Trophoblast cell (in vitro differentiated cells and primary cell): ENCODE data around the gene TGFB1I1.

Experiments used
- DNase-seq, 2 donors: peaks; one replicate each; pipeline ENCODE4 v3.0.0-alpha.2; 2016
- H2AFZ ChIP-seq: 2 replicates; pipeline ENCODE4 v1.6.1; 2013; ENCODE audit warnings: low read length, moderate library complexity, mild to moderate bottlenecking; ENCODE audit not compliant: insufficient read depth, poor library complexity
- H2AK5ac ChIP-seq: 2 replicates; pipeline ENCODE4 v1.6.1; 2013; ENCODE audit warnings: mild to moderate bottlenecking, low read length
- H2BK120ac ChIP-seq: 2 replicates; pipeline ENCODE4 v1.6.1; 2013; ENCODE audit warnings: low read length, mild to moderate bottlenecking, moderate library complexity; ENCODE audit not compliant: insufficient read depth, poor library complexity
- H2BK12ac ChIP-seq: 2 replicates; pipeline ENCODE4 v1.6.1; 2013; ENCODE audit warnings: mild to moderate bottlenecking, low read length, moderate library complexity
- H2BK5ac ChIP-seq: 2 replicates; pipeline ENCODE4 v1.6.1; 2013; ENCODE audit warnings: low read length, low read depth, moderate library complexity, mild to moderate bottlenecking; ENCODE audit not compliant: poor library complexity
- H3K14ac ChIP-seq: 2 replicates; pipeline ENCODE4 v1.6.1; 2013; ENCODE audit warnings: mild to moderate bottlenecking, low read length
- H3K18ac ChIP-seq: 2 replicates; pipeline ENCODE4 v1.6.1; 2013; ENCODE audit warnings: mild to moderate bottlenecking, low read length
- H3K23ac ChIP-seq: 2 replicates; pipeline ENCODE4 v1.6.1; 2013; ENCODE audit warnings: low read length
- H3K27ac ChIP-seq: 2 replicates; pipeline ENCODE4 v1.5.1; 2013; ENCODE audit warnings: low read depth, mild to moderate bottlenecking, inconsistent platforms, low read length, moderate library complexity
- H3K27me3 ChIP-seq: 2 replicates; pipeline ENCODE4 v1.6.1; 2013; ENCODE audit warnings: inconsistent platforms, mild to moderate bottlenecking, low read length, moderate library complexity; ENCODE audit not compliant: insufficient read depth
- H3K36me3 ChIP-seq, 2 experiments: 1 replicate in 1 of 2; 2 replicates in 1 of 2; pipeline ENCODE4 v1.6.1; 2013; ENCODE audit warnings: low read length in 2 of 2, mild to moderate bottlenecking in 2 of 2, moderate library complexity in 1 of 2; ENCODE audit not compliant: insufficient read depth in 2 of 2, control insufficient read depth in 1 of 2
- H3K4ac ChIP-seq: 2 replicates; pipeline ENCODE4 v1.6.1; 2013; ENCODE audit warnings: low read depth, mild to moderate bottlenecking, low read length, moderate library complexity
- H3K4me1 ChIP-seq, 2 experiments: 1 replicate in 1 of 2; 2 replicates in 1 of 2; pipeline ENCODE4 v1.6.1; 2013; ENCODE audit warnings: low read length in 2 of 2, mild to moderate bottlenecking in 2 of 2, moderate library complexity in 1 of 2; ENCODE audit not compliant: insufficient read depth in 2 of 2, control insufficient read depth in 1 of 2
- H3K4me2 ChIP-seq: 2 replicates; pipeline ENCODE4 v1.6.1; 2013; ENCODE audit warnings: inconsistent platforms, mild to moderate bottlenecking, low read length, moderate library complexity
- H3K4me3 ChIP-seq: 2 replicates; pipeline ENCODE4 v1.5.1; 2013; ENCODE audit warnings: mild to moderate bottlenecking, low read depth, low read length, inconsistent platforms
- H3K79me1 ChIP-seq: one replicate; pipeline ENCODE4 v1.6.1; 2013; ENCODE audit warnings: low read length
- H3K79me2 ChIP-seq: 2 replicates; pipeline ENCODE4 v1.6.1; 2013; ENCODE audit warnings: low read length, mild to moderate bottlenecking; ENCODE audit not compliant: control insufficient read depth, insufficient read depth, poor library complexity
- H3K9ac ChIP-seq: 2 replicates; pipeline ENCODE4 v1.6.1; 2013; ENCODE audit warnings: mild to moderate bottlenecking, low read length
- H3K9me3 ChIP-seq: 2 replicates; pipeline ENCODE4 v1.6.1; 2013; ENCODE audit warnings: low read depth, mild to moderate bottlenecking, control low read depth, inconsistent platforms, low read length; ENCODE audit not compliant: insufficient read depth
- H4K12ac ChIP-seq: 2 replicates; pipeline ENCODE4 v1.6.1; 2013; ENCODE audit warnings: low read depth, mild to moderate bottlenecking, low read length, moderate library complexity
- H4K8ac ChIP-seq: 2 replicates; pipeline ENCODE4 v1.6.1; 2013; ENCODE audit warnings: low read depth, mild to moderate bottlenecking, low read length, moderate library complexity
- H4K91ac ChIP-seq: one replicate; pipeline ENCODE4 v1.6.1; 2013; ENCODE audit warnings: low read depth, mild to moderate bottlenecking, low read length, moderate library complexity
- WGBS: extraction: QIAGEN DNeasy Blood & Tissue Kit; methylation state at CpG from one replicate; pipeline ENCODE4 v1.1.7; 2013; ENCODE audit warnings: missing lambda C conversion rate; ENCODE audit not compliant: insufficient read length, insufficient coverage; ENCODE audit errors: extremely low coverage; 5-methylcytosine and 5-hydroxymethylcytosine counted together

TGFB1I1 gene

DNA sequence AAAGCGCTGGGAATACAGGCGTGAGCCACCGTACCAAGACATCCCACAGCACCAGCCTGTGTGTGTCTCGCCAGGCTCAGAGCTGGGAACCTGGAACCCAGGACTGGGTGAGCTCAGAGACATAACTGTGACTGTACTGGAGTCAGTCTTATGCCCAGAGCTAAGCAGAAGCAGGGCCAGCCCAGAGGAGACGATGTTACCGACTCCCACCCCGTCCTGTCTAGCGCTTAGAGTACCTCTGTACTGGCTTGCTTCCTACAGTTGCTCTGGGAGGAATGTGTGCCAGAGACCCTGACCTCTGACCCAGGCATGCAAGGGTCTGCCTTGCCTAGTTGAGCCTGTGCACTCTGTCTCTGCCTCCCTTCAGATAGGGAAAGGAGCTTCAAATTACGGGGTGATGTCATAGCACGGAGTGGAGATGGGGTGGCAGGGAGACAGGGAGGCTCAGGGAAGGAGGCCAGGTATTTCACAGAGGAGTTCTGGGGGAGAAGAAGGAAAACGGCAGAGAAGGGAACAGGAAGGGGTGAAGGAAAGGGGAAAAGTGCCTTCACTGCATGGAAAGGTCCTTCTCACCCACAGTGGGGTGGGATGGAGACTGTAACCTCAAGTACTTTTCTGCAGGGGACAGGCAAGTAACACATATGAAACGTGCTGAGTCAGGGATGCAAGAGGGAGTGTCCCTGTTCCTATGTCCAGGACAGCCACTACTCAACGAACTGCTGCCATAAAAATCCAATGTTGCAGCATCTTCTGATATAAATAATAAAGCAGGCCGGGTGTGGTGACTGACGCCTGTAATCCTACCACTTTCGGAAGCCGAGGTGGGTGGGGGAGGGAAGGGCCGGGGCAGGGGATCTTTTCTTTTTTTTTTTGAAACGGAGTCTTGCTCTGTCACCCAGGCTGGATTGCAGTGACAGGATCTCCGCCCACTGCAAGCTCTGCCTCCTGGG lies 18.4 kb upstream of the TGFB1I1 start:
- DNase-seq, result peak; percentile 63
- peak overlapping the region; percentile 26 for H2AK5ac ChIP-seq
- H3K36me3 ChIP-seq, result peaks cover 3 to 4% of the 10 kb centered on the region in 2 experiments

GRCh38 chr16:31455601-31456314 lies 16.2 kb upstream of the TGFB1I1 start:
- no peak overlapping the region for H2BK5ac ChIP-seq
- WGBS, result no CpG with 5 or more reads among the region's 17 CpGs
- H3K79me1 ChIP-seq, result peaks cover 25% of the 10 kb centered on the region
- no peak overlapping the region for H4K8ac ChIP-seq
- H3K4me2 ChIP-seq, result no peak overlapping the region
- H2AK5ac ChIP-seq, result no peak overlapping the region
- peaks cover 19% of the 10 kb centered on the region for H3K79me2 ChIP-seq
- H3K9ac ChIP-seq, result no peak overlapping the region
- peaks cover 29 to 44% of the 10 kb centered on the region in 2 experiments for H3K4me1 ChIP-seq
- peak overlapping the region; percentile 9 for H3K4ac ChIP-seq
- no peak overlapping the region for H2BK120ac ChIP-seq
- H3K18ac ChIP-seq, result peak overlapping the region; percentile 48
- no peak overlapping the region for H4K91ac ChIP-seq
- no peak overlapping the region for H2BK12ac ChIP-seq
- H3K14ac ChIP-seq, result no peak overlapping the region
- peak in 1 of 2 donors; percentile 14 for DNase-seq
- H3K27me3 ChIP-seq, result no peaks in the 10 kb centered on the region
- H3K36me3 ChIP-seq, result peaks cover 3 to 4% of the 10 kb centered on the region in 2 experiments
- no peak overlapping the region for H3K4me3 ChIP-seq
- no peak overlapping the region for H3K27ac ChIP-seq
- no peak overlapping the region for H2AFZ ChIP-seq
- no peak overlapping the region for H3K23ac ChIP-seq
- peaks cover 2% of the 10 kb centered on the region for H3K9me3 ChIP-seq
- no peak overlapping the region for H4K12ac ChIP-seq

More for the DNA sequence above, 18.4 kb upstream of the TGFB1I1 start:
- Histone ChIP-seq H4K12ac (no peak overlapping the region), H3K9ac (no peak overlapping the region), H2BK5ac (no peak overlapping the region), H3K4ac (no peak overlapping the region), H4K8ac (peak overlapping the region; percentile 36), H3K23ac (no peak overlapping the region), H4K91ac (no peak overlapping the region), H3K27ac (peak overlapping the region; percentile 80), H2AFZ (no peak overlapping the region), H3K27me3 (no peaks in the 10 kb centered on the region), H2BK12ac (peak overlapping the region; percentile 25), H2BK120ac (no peak overlapping the region), H3K9me3 (peaks cover 2% of the 10 kb centered on the region), H3K4me1 (peaks cover 27 to 41% of the 10 kb centered on the region in 2 experiments), H3K79me2 (peaks cover 13% of the 10 kb centered on the region), H3K4me3 (no peak overlapping the region), H3K18ac (peak overlapping the region; percentile 41), H3K14ac (peak overlapping the region; percentile 37), H3K79me1 (peaks cover 12% of the 10 kb centered on the region), H3K4me2 (peak overlapping the region; percentile 51)
- no CpG with 5 or more reads among the region's 20 CpGs for WGBS

DNA sequence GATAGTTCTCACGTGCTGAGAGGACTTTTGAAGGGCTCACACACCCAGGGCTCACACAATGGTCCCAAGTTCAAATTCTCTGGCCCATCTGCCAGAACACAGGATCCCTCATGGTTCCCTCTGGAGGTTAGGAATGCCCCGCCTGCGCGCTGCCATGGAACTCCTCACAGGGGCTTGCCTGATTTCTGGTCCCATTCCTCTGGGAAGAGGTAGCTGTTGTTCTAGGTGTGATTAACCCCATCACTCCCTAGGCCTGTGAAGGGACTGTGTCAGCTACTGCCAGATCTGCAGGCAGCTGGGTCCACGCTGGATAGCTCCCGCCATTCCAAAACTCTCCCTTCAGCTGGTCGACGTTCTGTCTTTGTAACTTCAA lies 15.0 kb upstream of the TGFB1I1 start:
- Histone ChIP-seq H3K14ac (no peak overlapping the region), H2BK12ac (no peak overlapping the region), H3K4me2 (no peak overlapping the region), H3K23ac (no peak overlapping the region), H3K9ac (no peak overlapping the region), H4K8ac (no peak overlapping the region), H4K12ac (no peak overlapping the region), H2AFZ (no peak overlapping the region), H2AK5ac (no peak overlapping the region), H3K4ac (peak overlapping the region; percentile 60), H3K4me3 (no peak overlapping the region), H3K27me3 (no peaks in the 10 kb centered on the region), H3K9me3 (peaks cover 2% of the 10 kb centered on the region), H4K91ac (no peak overlapping the region), H3K36me3 (peaks cover 4 to 5% of the 10 kb centered on the region in 2 experiments), H3K79me1 (peaks cover 25% of the 10 kb centered on the region), H3K27ac (no peak overlapping the region), H3K79me2 (peaks cover 19% of the 10 kb centered on the region), H3K4me1 (peaks cover 28 to 40% of the 10 kb centered on the region in 2 experiments), H2BK120ac (no peak overlapping the region), H3K18ac (peak overlapping the region; percentile 6), H2BK5ac (no peak overlapping the region)
- no CpG with 5 or more reads among the region's 8 CpGs for WGBS
- no peak for DNase-seq

DNA sequence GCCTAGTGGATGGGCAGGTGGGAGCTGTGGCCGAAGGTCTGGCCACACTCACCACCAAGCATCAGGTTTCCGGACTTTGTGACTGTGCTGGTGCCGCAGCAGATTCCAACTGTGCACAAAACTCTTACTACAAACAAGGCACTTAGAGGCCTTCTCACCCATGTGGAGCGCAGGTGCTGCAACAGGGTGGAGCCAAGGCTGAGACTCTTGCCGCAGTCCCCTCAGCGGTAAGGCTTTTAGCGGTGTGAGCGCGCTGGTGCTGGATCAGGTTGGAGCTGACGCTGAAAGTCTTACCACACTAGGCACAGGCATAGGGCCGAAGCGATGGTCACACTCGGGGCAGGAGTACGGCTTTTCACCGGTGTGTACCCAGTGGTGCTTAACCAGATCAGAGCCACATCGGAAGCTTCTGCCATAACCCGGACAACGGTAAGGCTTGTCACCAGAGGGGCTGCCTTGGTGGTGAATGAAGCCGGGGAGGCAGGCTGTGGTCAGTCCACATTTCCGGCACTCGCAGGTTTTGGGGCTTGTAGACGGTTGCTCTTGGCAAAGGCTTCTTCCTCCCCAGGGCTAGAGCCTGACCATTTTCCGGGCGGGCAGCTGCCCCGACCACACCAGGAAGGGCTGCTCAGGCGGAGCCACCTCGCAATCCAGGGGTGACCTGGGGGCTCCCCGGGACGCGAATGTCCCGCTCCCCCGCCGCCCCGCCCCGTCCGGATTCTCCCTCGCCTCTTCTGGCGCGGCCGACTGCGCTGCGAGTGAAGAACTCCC lies 13.7 kb upstream of the TGFB1I1 start:
- Histone ChIP-seq H3K9me3 (peaks cover 2% of the 10 kb centered on the region), H4K91ac (peak overlapping the region; percentile 96), H3K4me1 (peaks cover 19 to 31% of the 10 kb centered on the region in 2 experiments), H3K27ac (peak overlapping the region; percentile 99), H3K36me3 (peaks cover 12 to 13% of the 10 kb centered on the region in 2 experiments), H2BK120ac (peak overlapping the region; percentile 24), H2AFZ (peak overlapping the region; percentile 68), H3K79me1 (peaks cover 20% of the 10 kb centered on the region), H3K23ac (no peak overlapping the region), H4K12ac (peak overlapping the region; percentile 83), H2BK5ac (peak overlapping the region; percentile 65), H3K79me2 (peaks cover 19% of the 10 kb centered on the region), H3K18ac (peak overlapping the region; percentile 50), H3K9ac (peak overlapping the region; percentile 83), H3K4ac (peak overlapping the region; percentile 9), H2AK5ac (peak overlapping the region; percentile 8), H3K27me3 (no peaks in the 10 kb centered on the region), H3K14ac (peak overlapping the region; percentile 66), H2BK12ac (no peak overlapping the region), H3K4me3 (peak overlapping the region; percentile 88), H4K8ac (peak overlapping the region; percentile 100), H3K4me2 (peak overlapping the region; percentile 95)
- peak; percentile 40 to 51 for DNase-seq
- WGBS, result no CpG with 5 or more reads among the region's 42 CpGs
